GM12865 (cell line): Measurements from ENCODE around the gene MARCHF9.
A peak's percentile ranks its signal among the peaks of the same experiment; 100 is the strongest.
"Not testable (repeated sequence)": the region's sequence is repeated elsewhere in the genome, so short reads cannot be mapped to it uniquely, and the experiment has no call there.

ENCODE experiments used
- DNase-seq: peaks from one replicate; pipeline ENCODE4 v3.0.0; 2010; ENCODE audit warnings: low read depth
- H3K4me3 ChIP-seq: 2 replicates; pipeline ENCODE4 v1.5.1; 2011; ENCODE audit warnings: mild to moderate bottlenecking, low read depth, low read length, control low read depth
- TF ChIP-seq, protein P1 (sequence below): IDR thresholded peaks from 2 replicates; pipeline ENCODE4 v1.5.1; 2011; ENCODE audit warnings: low read length, control low read depth, low read depth, inconsistent platforms; ENCODE audit not compliant: insufficient read depth; ENCODE audit errors: missing control alignments

The MARCHF9 gene, protein sequence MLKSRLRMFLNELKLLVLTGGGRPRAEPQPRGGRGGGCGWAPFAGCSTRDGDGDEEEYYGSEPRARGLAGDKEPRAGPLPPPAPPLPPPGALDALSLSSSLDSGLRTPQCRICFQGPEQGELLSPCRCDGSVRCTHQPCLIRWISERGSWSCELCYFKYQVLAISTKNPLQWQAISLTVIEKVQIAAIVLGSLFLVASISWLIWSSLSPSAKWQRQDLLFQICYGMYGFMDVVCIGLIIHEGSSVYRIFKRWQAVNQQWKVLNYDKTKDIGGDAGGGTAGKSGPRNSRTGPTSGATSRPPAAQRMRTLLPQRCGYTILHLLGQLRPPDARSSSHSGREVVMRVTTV

DNA sequence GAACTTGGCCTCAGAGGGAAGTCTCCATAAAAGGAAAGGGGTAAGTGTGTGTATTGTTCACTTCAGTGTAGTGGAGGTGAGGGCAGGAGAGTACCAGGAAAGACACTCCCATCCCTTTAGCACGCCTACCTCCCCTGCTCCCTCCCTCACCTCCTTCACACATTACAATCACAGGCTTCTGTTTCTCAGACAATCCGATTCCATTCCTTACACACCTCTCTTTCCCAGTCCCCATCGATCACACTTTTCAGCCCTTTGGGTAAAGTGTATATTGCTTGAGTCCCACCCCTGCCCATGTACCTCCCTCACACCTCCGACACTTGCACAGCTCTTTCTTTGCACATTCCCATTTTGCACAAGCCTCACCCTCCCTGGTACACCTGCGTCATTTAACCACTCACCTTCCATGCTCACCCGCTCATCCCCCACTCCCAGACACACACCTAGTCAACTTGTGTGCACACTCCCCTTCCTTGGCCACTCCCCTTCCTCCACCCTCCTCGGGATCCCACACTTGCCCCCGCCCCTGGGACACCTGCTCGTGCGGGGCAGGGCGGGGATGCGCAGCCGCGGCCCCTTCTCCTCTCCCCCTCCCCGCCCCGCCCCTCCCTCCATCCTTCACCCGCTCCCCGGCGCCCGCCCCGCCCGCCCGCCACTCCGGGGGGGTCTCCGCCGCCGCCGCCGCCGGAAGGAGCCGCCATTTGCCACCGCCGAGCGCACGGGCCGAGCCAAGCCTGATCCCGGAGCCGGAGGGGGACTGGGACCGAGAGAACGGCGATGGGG is at the start of gene MARCHF9:
Gene MARCHF9 (plus strand): TSS at position 693 of the 783 bp plus-strand sequence. CDS start 426 bp downstream, outside the sequence.
- peak; percentile 86 for DNase-seq
- TF ChIP-seq, protein P1, sequence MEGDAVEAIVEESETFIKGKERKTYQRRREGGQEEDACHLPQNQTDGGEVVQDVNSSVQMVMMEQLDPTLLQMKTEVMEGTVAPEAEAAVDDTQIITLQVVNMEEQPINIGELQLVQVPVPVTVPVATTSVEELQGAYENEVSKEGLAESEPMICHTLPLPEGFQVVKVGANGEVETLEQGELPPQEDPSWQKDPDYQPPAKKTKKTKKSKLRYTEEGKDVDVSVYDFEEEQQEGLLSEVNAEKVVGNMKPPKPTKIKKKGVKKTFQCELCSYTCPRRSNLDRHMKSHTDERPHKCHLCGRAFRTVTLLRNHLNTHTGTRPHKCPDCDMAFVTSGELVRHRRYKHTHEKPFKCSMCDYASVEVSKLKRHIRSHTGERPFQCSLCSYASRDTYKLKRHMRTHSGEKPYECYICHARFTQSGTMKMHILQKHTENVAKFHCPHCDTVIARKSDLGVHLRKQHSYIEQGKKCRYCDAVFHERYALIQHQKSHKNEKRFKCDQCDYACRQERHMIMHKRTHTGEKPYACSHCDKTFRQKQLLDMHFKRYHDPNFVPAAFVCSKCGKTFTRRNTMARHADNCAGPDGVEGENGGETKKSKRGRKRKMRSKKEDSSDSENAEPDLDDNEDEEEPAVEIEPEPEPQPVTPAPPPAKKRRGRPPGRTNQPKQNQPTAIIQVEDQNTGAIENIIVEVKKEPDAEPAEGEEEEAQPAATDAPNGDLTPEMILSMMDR, result no peak
- peak within 1 kb of the TSS; percentile 70 for H3K4me3 ChIP-seq

DNA sequence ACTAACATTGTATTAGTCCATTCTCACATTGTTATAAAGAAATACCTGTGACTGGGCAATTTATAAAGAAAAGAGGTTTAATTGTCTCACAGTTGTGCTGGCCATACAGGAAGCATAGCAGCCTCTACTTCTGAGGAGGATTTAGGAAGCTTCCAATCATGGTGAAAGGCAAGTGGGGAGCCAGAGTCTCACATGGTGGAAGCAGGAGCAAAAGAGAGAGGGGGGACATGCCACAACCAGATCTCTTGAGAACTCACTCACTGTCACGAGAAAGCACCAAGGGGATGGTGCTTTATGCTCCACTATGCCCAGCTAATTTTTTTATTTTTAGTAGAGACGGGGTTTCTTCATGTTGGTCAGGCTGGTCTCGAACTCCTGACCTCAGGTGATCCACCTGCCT is 47.7 kb upstream of the MARCHF9 start:
- TF ChIP-seq, protein P1, result no peak
- no peak for DNase-seq
- no peak overlapping the region for H3K4me3 ChIP-seq

DNA sequence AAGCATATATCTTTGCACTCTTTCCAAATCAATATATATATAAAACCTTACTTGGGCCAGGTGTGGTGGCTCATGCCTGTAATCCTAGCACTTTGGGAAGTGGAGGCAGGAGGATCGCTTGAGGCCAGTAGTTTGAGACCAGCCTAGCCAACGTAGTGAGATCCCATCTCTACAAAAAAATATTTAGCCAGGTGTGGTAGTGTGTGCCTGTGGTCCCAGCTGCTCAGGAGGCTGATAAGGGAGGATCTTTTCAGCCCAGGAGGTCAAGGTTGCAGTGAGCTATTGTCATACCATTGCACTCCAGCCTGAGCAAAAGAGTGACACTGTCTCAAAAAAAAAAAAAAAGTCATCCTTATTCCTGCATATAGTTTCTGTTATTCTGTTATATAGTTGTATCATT is 46.6 kb upstream of the MARCHF9 start:
- no peak for DNase-seq
- TF ChIP-seq, protein P1, result no peak
- no peak overlapping the region for H3K4me3 ChIP-seq

DNA sequence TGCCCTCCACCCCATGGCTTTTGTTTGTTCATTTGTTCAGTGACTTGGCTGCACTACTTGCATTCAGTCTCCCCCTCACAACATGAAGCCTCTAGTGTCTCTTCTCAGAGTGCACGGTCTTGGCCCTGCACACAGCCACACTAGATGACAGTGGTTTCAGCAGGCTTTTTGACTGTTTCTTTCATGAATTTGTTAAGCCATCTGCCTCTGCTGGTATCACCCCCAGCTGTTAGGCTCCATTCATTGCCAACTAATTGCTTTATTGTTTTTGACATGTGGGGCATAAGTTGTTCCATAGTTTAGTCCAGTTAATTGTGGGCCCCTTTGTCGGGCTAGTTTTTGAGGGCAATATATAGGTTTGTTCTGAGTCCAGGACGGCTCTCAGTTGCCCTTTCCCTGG is 42.2 kb upstream of the MARCHF9 start:
- TF ChIP-seq, protein P1, result no peak
- H3K4me3 ChIP-seq, result no peak overlapping the region
- DNase-seq, result no peak

DNA sequence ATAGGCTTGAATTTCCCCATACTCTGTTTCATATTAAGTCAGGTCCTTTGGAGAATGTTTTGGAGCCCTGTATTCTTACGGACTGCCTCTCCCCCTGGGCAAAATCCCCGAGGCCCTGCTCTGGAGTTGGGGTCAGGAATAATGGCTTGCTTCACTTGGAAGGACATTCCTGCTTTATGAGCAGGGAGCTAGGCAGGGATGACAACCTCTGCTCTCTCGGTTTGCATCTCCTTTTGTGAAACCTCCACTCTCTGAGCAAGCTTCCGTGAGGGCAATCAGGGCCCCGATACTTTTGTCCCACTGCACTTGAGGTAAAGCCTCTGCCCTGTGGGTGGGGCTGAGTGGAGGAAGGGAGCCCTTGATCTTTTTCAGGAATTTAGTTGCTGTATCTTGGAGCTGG is 41.7 kb upstream of the MARCHF9 start:
- H3K4me3 ChIP-seq, result no peak overlapping the region
- DNase-seq, result no peak
- TF ChIP-seq, protein P1, result no peak

DNA sequence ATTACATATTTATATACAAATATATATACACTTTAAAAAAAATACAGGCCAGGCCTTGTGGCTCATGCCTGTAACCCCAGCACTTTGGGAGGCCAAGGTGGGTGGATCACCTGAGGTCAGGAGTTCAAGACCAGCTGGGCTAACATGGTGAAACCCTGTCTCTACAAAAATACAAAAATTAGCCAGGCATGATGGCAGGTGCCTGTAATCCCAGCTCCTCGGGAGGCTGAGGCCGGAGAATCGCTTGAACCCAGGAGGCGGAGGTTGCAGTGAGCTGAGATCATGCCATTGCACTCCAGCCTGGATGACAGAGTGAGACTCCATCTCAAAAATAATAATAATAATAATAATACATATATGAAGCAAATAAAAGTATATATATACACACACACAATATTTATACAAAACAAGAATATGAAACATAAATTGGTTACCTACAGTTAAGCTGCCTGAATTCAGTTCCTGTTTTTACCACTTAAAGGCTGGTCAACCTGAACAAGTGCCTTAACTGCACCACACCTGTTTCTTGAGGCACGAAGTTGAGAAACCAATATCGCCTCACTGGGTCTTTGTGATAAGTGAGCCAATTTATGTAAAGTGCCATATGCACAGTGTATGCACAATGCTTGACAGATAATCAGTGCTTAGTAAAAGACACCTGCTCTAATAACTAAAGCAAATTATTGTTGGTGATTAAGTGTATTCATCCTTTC is 39.7 kb upstream of the MARCHF9 start:
- not testable (repeated sequence) for DNase-seq, H3K4me3 ChIP-seq

DNA sequence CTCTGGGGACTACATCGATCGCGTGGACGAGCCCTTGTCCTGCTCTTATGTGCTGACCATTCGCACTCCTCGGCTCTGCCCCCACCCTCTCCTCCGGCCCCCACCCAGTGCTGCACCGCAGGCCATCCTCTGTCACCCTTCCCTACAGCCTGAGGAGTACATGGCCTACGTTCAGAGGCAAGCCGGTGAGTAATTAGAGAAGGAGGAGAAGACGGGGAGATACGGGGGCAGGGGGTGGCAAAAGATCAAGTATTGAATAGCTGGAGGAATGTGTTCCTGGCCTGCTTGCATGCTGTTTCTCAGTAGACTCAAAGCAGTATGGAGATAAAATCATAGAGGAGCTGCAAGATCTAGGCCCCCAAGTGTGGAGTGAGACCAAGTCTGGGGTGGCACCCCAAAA is 39.1 kb upstream of the MARCHF9 start:
- H3K4me3 ChIP-seq, result no peak overlapping the region
- no peak for DNase-seq
- TF ChIP-seq, protein P1, result no peak
